Measurements from ENCODE around the gene SLC30A2. TPM values are rescaled to one million over a fixed set of nuclear protein-coding genes. Genes with fewer than 3 reads are reported as not detected.

The SLC30A2 gene
- total RNA-seq, 1 experiment from 2014 or later, result 0.07 TPM

- Histone ChIP-seq H2AFZ (ENCODE audit: low read length) (no peak overlapping the region), H3K9me2 (replicated peaks; ENCODE audit: low read length) (no peaks in the 10 kb centered on the region), H3K9ac (ENCODE audit: low read length) (no peak overlapping the region), H3K4me3 (ENCODE audit: low read length) (no peak overlapping the region), H3K27ac (ENCODE audit: low read length) (no peak overlapping the region), H3F3A (ENCODE audit: low read length, unreplicated experiment) (no peaks in the 10 kb centered on the region), H3K4me1 (ENCODE audit: insufficient read depth, low read length) (no peaks in the 10 kb centered on the region), H3K27me3 (ENCODE audit: low read length) (no peaks in the 10 kb centered on the region), H3K79me2 (ENCODE audit: low read length) (no peaks in the 10 kb centered on the region), H3K36me3 (ENCODE audit: low read depth, low read length) (no peaks in the 10 kb centered on the region), H3K4me2 (ENCODE audit: low read length) (no peak overlapping the region), H3K9me3 (ENCODE audit: low read length) (no peaks in the 10 kb centered on the region), H4K20me1 (ENCODE audit: low read length) (no peaks in the 10 kb centered on the region)
- no peak for DNase-seq
- no peak for ATAC-seq
- TF ChIP-seq EZH2 (IDR thresholded peaks at IDR 0.05; ENCODE audit: low read length, unreplicated experiment) (no peak), EZH2phosphoT487 (IDR thresholded peaks at IDR 0.05; ENCODE audit: borderline replicate concordance, low read length) (no peak)
- TF ChIP-seq, protein P1, sequence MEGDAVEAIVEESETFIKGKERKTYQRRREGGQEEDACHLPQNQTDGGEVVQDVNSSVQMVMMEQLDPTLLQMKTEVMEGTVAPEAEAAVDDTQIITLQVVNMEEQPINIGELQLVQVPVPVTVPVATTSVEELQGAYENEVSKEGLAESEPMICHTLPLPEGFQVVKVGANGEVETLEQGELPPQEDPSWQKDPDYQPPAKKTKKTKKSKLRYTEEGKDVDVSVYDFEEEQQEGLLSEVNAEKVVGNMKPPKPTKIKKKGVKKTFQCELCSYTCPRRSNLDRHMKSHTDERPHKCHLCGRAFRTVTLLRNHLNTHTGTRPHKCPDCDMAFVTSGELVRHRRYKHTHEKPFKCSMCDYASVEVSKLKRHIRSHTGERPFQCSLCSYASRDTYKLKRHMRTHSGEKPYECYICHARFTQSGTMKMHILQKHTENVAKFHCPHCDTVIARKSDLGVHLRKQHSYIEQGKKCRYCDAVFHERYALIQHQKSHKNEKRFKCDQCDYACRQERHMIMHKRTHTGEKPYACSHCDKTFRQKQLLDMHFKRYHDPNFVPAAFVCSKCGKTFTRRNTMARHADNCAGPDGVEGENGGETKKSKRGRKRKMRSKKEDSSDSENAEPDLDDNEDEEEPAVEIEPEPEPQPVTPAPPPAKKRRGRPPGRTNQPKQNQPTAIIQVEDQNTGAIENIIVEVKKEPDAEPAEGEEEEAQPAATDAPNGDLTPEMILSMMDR (conservative IDR thresholded peaks at IDR 0.05; ENCODE audit: low read depth, low read length), result no peak
- no TSS peak for BruUV-seq (replicated peaks)
- ChIA-PET CTCF (no interaction called here), POLR2A (ENCODE audit: unreplicated experiment) (no interaction called here)
- intact Hi-C loops (cut with micrococcal nuclease), result no loop called here
Observed at GRCh38 chr1:26025060-26025459, 20.9 kb downstream of the SLC30A2 start.

DNA sequence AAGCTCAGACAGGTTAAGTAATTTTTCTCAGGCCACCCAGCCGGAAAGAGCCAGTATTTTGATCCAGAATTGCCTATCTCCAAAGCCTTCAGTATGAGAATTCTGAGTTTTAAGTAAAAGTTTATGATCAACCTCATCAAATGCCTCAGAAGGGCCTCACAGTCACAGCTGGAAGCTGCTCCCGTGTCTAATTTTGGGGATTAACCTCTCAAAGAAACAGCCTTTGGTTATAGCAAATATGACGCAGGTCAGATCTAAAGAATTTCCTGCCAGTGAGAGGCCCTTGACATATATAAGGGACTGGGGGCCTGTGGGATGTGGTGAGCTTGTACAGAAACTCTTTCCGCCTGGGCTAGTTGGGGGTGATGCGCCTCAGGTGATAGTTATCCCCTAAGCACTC, 22.1 kb downstream of the SLC30A2 start:
- TF ChIP-seq EZH2phosphoT487 (IDR thresholded peaks at IDR 0.05; ENCODE audit: borderline replicate concordance, low read length), result no peak
- TF ChIP-seq, protein P1 (conservative IDR thresholded peaks at IDR 0.05; ENCODE audit: low read depth, low read length), result no peak
- TF ChIP-seq EZH2 (IDR thresholded peaks at IDR 0.05; ENCODE audit: low read length, unreplicated experiment), result no peak
- ATAC-seq, result no peak
- no TSS peak for BruUV-seq (replicated peaks)

GRCh38 chr1:26023009-26023408, 22.9 kb downstream of the SLC30A2 start:
- no peaks in the 10 kb centered on the region for H3K4me1 ChIP-seq (ENCODE audit: insufficient read depth, low read length)
- H3K4me2 ChIP-seq (ENCODE audit: low read length), result no peak overlapping the region
- no peaks in the 10 kb centered on the region for H3F3A ChIP-seq (ENCODE audit: low read length, unreplicated experiment)
- TF ChIP-seq EZH2phosphoT487 (IDR thresholded peaks at IDR 0.05; ENCODE audit: borderline replicate concordance, low read length), result no peak
- TF ChIP-seq, protein P1 (conservative IDR thresholded peaks at IDR 0.05; ENCODE audit: low read depth, low read length), result no peak
- H4K20me1 ChIP-seq (ENCODE audit: low read length), result no peaks in the 10 kb centered on the region
- H3K36me3 ChIP-seq (ENCODE audit: low read depth, low read length), result no peaks in the 10 kb centered on the region
- no peak overlapping the region for H2AFZ ChIP-seq (ENCODE audit: low read length)
- BruUV-seq (replicated peaks), result no TSS peak
- ATAC-seq (no peak), DNase-seq (no peak)
- no peaks in the 10 kb centered on the region for H3K27me3 ChIP-seq (ENCODE audit: low read length)
- no peaks in the 10 kb centered on the region for H3K9me3 ChIP-seq (ENCODE audit: low read length)
- POLR2A ChIA-PET (ENCODE audit: unreplicated experiment), result no interaction called here
- no peak overlapping the region for H3K27ac ChIP-seq (ENCODE audit: low read length)
- intact Hi-C loops (cut with micrococcal nuclease), result no loop called here
- H3K4me3 ChIP-seq (ENCODE audit: low read length), result no peak overlapping the region
- no peaks in the 10 kb centered on the region for H3K79me2 ChIP-seq (ENCODE audit: low read length)
- H3K9me2 ChIP-seq (replicated peaks; ENCODE audit: low read length), result no peaks in the 10 kb centered on the region
- H3K9ac ChIP-seq (ENCODE audit: low read length), result no peak overlapping the region
- CTCF ChIA-PET, result no interaction called here

More for the DNA sequence above, 22.1 kb downstream of the SLC30A2 start:
- ChIA-PET CTCF (no interaction called here), POLR2A (ENCODE audit: unreplicated experiment) (no interaction called here)
- H3K79me2 ChIP-seq (ENCODE audit: low read length), result no peaks in the 10 kb centered on the region
- no peaks in the 10 kb centered on the region for H3K9me3 ChIP-seq (ENCODE audit: low read length)
- H3K27ac ChIP-seq (ENCODE audit: low read length), result no peak overlapping the region
- H3K4me1 ChIP-seq (ENCODE audit: insufficient read depth, low read length), result no peaks in the 10 kb centered on the region
- no peak overlapping the region for H3K9ac ChIP-seq (ENCODE audit: low read length)
- H3K4me3 ChIP-seq (ENCODE audit: low read length), result no peak overlapping the region
- H3K27me3 ChIP-seq (ENCODE audit: low read length), result no peaks in the 10 kb centered on the region
- intact Hi-C loops (cut with micrococcal nuclease), result no loop called here
- no peak overlapping the region for H3K4me2 ChIP-seq (ENCODE audit: low read length)
- no peaks in the 10 kb centered on the region for H3F3A ChIP-seq (ENCODE audit: low read length, unreplicated experiment)
- no peak for DNase-seq
- no peak overlapping the region for H2AFZ ChIP-seq (ENCODE audit: low read length)
- H4K20me1 ChIP-seq (ENCODE audit: low read length), result no peaks in the 10 kb centered on the region
- H3K36me3 ChIP-seq (ENCODE audit: low read depth, low read length), result no peaks in the 10 kb centered on the region
- no peaks in the 10 kb centered on the region for H3K9me2 ChIP-seq (replicated peaks; ENCODE audit: low read length)

Data from PC-3 (cell line).